ENCODE data around the gene ATXN7L3.
"Not testable (repeated sequence)": the region's sequence is repeated elsewhere in the genome, so short reads cannot be mapped to it uniquely, and the experiment has no call there.

Gene ATXN7L3

GRCh38 chr17:44199553-44200477 lies at the start of gene ATXN7L3:
ATXN7L3 (minus strand) TSS chr17:44199884; CDS start chr17:44198070, 1,814 bp downstream.
- peak; percentile 99 to 100 for DNase-seq

- no peak for DNase-seq
Observed at GRCh38 chr17:44247876-44248736, 48.4 kb upstream of the ATXN7L3 start.

- no peak for DNase-seq
Observed at GRCh38 chr17:44247440-44247841, 47.8 kb upstream of the ATXN7L3 start.

- DNase-seq, result no peak
Observed at GRCh38 chr17:44241106-44241624, 41.5 kb upstream of the ATXN7L3 start.

GRCh38 chr17:44237886-44238285 lies 38.2 kb upstream of the ATXN7L3 start:
- not testable (repeated sequence) for DNase-seq

GRCh38 chr17:44236444-44236991 lies 36.8 kb upstream of the ATXN7L3 start:
- no peak for DNase-seq

- no peak for DNase-seq
Observed at GRCh38 chr17:44235583-44235936, 35.9 kb upstream of the ATXN7L3 start.

- no peak for DNase-seq
Observed at GRCh38 chr17:44233582-44233981, 33.9 kb upstream of the ATXN7L3 start.

GRCh38 chr17:44232061-44232460 lies 32.4 kb upstream of the ATXN7L3 start:
- DNase-seq, result no peak

GRCh38 chr17:44230140-44230539 lies 30.5 kb upstream of the ATXN7L3 start:
- no peak for DNase-seq

GRCh38 chr17:44229090-44229489 lies 29.4 kb upstream of the ATXN7L3 start:
- no peak for DNase-seq

- DNase-seq, result no peak
Observed at GRCh38 chr17:44223541-44224071, 23.9 kb upstream of the ATXN7L3 start.

- peak in 1 of 2 donors; percentile 33 for DNase-seq
Observed at GRCh38 chr17:44222112-44222869, 22.6 kb upstream of the ATXN7L3 start.

- no peak for DNase-seq
Observed at GRCh38 chr17:44221862-44222111, 22.1 kb upstream of the ATXN7L3 start.

- DNase-seq, result peak; percentile 52 to 54
Observed at GRCh38 chr17:44221084-44221861, 21.6 kb upstream of the ATXN7L3 start.

GRCh38 chr17:44220213-44221083 lies 20.8 kb upstream of the ATXN7L3 start:
- DNase-seq, result peak; percentile 48 to 57

GRCh38 chr17:44219616-44220212 lies 20.0 kb upstream of the ATXN7L3 start, which contains the start of gene UBTF:
UBTF (minus strand) TSS chr17:44219675; CDS start chr17:44218229, 1,446 bp downstream.
- peak; percentile 68 to 75 for DNase-seq

- peak; percentile 62 to 69 for DNase-seq
Observed at GRCh38 chr17:44219108-44219615, 19.5 kb upstream of the ATXN7L3 start.

GRCh38 chr17:44218344-44219107 lies 18.8 kb upstream of the ATXN7L3 start:
- peak; percentile 86 to 90 for DNase-seq

Data from activated CD4-positive, alpha-beta T cell treated with anti-CD3 and anti-CD28 coated beads for 4 hours (primary cell).